ENCODE results near the gene CDK15. TPM values are rescaled to one million over a fixed set of nuclear protein-coding genes. Genes with fewer than 3 reads are reported as not detected.

Gene CDK15
- total RNA-seq, 2 donors from 2014 or later: 1.5 to 8.3 TPM

DNA sequence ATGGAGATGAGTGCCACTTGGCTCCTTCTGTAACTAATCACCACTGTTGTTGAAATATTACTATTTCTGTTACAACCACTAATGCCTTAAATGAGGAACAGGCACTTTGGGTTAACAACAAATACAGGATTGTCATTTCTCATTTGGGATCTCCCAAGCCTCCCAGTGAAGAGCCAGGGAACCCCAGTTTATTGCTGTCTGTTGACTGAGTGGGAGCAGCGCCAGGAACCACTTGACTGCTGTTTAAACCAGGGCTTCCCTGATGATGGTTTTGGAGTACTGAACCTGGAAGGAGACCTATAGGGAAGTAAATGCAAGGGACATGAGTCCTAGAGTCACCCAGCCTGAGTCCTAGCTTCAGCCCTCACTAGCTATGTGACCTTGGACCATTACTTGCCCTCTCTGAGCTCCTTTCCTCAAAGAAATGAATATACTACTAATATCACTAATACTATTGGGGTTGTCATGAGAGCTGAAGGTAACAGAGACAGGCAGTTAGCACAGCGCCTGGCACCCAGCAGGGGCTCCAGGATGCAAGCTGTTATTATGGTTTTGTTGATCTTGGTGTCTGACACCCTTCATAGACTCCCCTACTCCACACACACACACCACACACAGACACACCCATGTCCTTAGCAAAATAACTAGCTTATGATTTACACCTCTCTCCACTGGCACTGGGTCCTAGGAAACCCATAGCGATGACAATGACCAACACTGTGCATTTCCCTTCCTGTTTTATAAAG is 123.1 kb downstream of the CDK15 start:
- DNase-seq (ENCODE audit: low spot score) (no peak), ATAC-seq (ENCODE audit: insufficient number of reproducible peaks, low FRiP score, low read depth) (no peak)
- no peak overlapping the region for H3K4me3 ChIP-seq
- no peaks in the 10 kb centered on the region for H3K9me3 ChIP-seq
- peaks cover 0 to 6% of the 10 kb centered on the region in 2 donors for H3K4me1 ChIP-seq (ENCODE audit: control insufficient read depth in 1 of 2, low read depth in 2 of 2)
- H3K27me3 ChIP-seq (replicated peaks; ENCODE audit: insufficient read depth): no peaks in the 10 kb centered on the region
- no peaks in the 10 kb centered on the region for H3K36me3 ChIP-seq
- no peak overlapping the region for H3K27ac ChIP-seq
- TF ChIP-seq, protein P1, sequence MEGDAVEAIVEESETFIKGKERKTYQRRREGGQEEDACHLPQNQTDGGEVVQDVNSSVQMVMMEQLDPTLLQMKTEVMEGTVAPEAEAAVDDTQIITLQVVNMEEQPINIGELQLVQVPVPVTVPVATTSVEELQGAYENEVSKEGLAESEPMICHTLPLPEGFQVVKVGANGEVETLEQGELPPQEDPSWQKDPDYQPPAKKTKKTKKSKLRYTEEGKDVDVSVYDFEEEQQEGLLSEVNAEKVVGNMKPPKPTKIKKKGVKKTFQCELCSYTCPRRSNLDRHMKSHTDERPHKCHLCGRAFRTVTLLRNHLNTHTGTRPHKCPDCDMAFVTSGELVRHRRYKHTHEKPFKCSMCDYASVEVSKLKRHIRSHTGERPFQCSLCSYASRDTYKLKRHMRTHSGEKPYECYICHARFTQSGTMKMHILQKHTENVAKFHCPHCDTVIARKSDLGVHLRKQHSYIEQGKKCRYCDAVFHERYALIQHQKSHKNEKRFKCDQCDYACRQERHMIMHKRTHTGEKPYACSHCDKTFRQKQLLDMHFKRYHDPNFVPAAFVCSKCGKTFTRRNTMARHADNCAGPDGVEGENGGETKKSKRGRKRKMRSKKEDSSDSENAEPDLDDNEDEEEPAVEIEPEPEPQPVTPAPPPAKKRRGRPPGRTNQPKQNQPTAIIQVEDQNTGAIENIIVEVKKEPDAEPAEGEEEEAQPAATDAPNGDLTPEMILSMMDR (IDR thresholded peaks at IDR 0.05): no peak

DNA sequence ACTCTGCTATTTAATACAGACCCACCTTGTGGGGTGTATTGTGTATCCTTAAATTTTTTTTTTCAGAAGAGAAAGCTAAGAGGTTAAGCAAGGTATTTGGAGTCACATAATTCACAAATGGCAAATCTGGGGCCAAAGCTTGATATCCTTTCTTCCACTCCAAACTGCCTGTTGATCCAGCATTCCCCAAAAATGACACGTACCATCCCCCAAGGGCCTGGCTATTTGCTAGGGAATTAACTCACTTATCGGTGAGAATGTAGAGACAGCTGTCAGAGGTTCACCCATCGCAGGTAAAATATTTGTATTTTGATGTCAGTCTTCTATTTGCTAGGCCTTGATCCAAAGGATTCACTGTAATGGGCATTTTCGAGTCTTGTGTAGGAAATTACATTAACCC is 123.7 kb downstream of the CDK15 start:
- no peaks in the 10 kb centered on the region for H3K27me3 ChIP-seq (replicated peaks; ENCODE audit: insufficient read depth)
- no peaks in the 10 kb centered on the region for H3K36me3 ChIP-seq
- no peaks in the 10 kb centered on the region for H3K9me3 ChIP-seq
- H3K27ac ChIP-seq: no peak overlapping the region
- H3K4me3 ChIP-seq: no peak overlapping the region
- no peak for DNase-seq (ENCODE audit: low spot score)
- no peak for ATAC-seq (ENCODE audit: insufficient number of reproducible peaks, low FRiP score, low read depth)
- TF ChIP-seq, protein P1 (IDR thresholded peaks at IDR 0.05): no peak
- peaks cover 0 to 6% of the 10 kb centered on the region in 2 donors for H3K4me1 ChIP-seq (ENCODE audit: control insufficient read depth in 1 of 2, low read depth in 2 of 2)

DNA sequence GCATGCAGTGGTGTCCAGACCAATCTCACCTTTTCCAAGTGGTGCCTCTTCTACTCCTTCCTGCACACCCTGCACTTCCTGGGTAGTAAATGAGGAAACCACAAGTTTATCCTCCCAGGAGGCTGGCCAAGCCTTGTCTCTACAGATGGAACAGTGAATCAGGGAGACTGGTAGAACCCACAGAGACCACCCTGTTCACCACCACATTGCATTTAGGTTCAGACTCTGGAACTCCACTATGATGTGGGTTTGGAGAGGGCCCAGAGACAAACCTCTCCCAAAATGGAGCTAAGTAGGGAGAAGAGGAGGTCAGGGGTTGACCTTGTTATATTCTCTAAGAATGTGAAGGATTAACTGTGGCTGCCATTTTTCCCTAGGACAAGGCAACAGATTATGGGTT is 124.5 kb downstream of the CDK15 start:
- Histone ChIP-seq H3K27ac (no peak overlapping the region), H3K27me3 (replicated peaks; ENCODE audit: insufficient read depth) (no peaks in the 10 kb centered on the region), H3K9me3 (no peaks in the 10 kb centered on the region), H3K4me3 (no peak overlapping the region), H3K4me1 (ENCODE audit: control insufficient read depth in 1 of 2, low read depth in 2 of 2) (peaks cover 0 to 6% of the 10 kb centered on the region in 2 donors), H3K36me3 (no peaks in the 10 kb centered on the region)
- DNase-seq (ENCODE audit: low spot score): no peak
- ATAC-seq (ENCODE audit: insufficient number of reproducible peaks, low FRiP score, low read depth): no peak
- TF ChIP-seq, protein P1 (IDR thresholded peaks at IDR 0.05): no peak

DNA sequence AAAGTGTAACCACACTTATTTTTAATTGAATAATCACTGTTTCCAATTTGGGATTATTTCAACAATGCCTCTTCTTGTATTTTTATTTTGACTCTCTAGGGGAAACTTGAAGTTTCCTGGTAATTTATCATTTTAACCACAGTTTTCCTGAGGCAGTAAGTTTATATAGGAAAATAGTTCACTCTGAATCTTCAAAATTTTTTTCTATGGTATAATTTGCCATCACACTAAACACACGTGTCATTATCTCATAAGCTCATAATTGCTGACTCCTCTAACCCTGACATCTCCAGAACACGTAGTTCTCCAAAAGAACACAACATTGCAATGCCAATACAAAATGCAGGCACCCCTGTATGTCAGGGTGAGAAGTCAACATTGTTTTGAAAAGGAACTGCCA is 125.1 kb downstream of the CDK15 start:
- H3K9me3 ChIP-seq: no peaks in the 10 kb centered on the region
- TF ChIP-seq, protein P1 (IDR thresholded peaks at IDR 0.05): no peak
- peaks cover 0 to 6% of the 10 kb centered on the region in 2 donors for H3K4me1 ChIP-seq (ENCODE audit: control insufficient read depth in 1 of 2, low read depth in 2 of 2)
- DNase-seq (ENCODE audit: low spot score) (no peak), ATAC-seq (ENCODE audit: insufficient number of reproducible peaks, low FRiP score, low read depth) (no peak)
- H3K36me3 ChIP-seq: no peaks in the 10 kb centered on the region
- no peak overlapping the region for H3K4me3 ChIP-seq
- H3K27ac ChIP-seq: no peak overlapping the region
- no peaks in the 10 kb centered on the region for H3K27me3 ChIP-seq (replicated peaks; ENCODE audit: insufficient read depth)

DNA sequence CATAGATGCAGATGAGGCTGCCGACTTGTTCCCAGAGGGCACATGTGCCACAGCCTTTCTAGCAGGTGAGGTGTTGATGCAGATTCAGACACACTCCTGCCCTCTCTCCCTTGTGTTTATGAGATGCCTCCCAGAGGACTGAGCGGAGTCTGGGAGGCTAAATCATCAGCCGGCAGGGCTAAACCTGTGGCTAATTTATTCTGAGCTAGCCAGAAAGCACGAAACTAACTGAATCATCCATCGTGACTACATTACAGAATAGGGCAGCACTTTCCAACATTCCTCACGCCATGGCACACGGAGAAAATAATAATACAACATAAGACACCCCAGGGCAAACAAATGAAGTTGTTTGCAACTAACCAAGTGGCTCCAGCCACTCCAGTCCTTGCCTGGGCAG is 125.6 kb downstream of the CDK15 start:
- Histone ChIP-seq H3K27me3 (replicated peaks; ENCODE audit: insufficient read depth) (no peaks in the 10 kb centered on the region), H3K27ac (no peak overlapping the region), H3K4me3 (no peak overlapping the region), H3K9me3 (no peaks in the 10 kb centered on the region), H3K36me3 (no peaks in the 10 kb centered on the region), H3K4me1 (ENCODE audit: control insufficient read depth in 1 of 2, low read depth in 2 of 2) (peaks cover 0 to 6% of the 10 kb centered on the region in 2 donors)
- TF ChIP-seq, protein P1 (IDR thresholded peaks at IDR 0.05): no peak
- ATAC-seq (ENCODE audit: insufficient number of reproducible peaks, low FRiP score, low read depth) (no peak), DNase-seq (ENCODE audit: low spot score) (no peak)

Measured in thoracic aorta (tissue), 2 donors.